GM18505 (cell line): ENCODE results near the gene NEK11.
"Not testable (repeated sequence)": the region's sequence is repeated elsewhere in the genome, so short reads cannot be mapped to it uniquely, and the experiment has no call there.

Experiments
- ATAC-seq: cut with Tn5 transposase; IDR thresholded peaks from one replicate; pipeline ENCODE4 v1.9.1; 2021; ENCODE audit not compliant: unreplicated experiment
- POLR2A ChIP-seq: IDR thresholded peaks from 4 replicates; pipeline ENCODE4 v1.6.1; 2011; ENCODE audit warnings: borderline replicate concordance; ENCODE audit not compliant: insufficient read depth, insufficient read length; ENCODE audit errors: extremely low read depth

The NEK11 gene

GRCh38 chr3:131020122-131020693 lies 6.5 kb upstream of the NEK11 start:
- no peak for ATAC-seq
- no peak for TF ChIP-seq POLR2A

GRCh38 chr3:131025539-131025938 lies 1.1 kb upstream of the NEK11 start:
- ATAC-seq: no peak

DNA sequence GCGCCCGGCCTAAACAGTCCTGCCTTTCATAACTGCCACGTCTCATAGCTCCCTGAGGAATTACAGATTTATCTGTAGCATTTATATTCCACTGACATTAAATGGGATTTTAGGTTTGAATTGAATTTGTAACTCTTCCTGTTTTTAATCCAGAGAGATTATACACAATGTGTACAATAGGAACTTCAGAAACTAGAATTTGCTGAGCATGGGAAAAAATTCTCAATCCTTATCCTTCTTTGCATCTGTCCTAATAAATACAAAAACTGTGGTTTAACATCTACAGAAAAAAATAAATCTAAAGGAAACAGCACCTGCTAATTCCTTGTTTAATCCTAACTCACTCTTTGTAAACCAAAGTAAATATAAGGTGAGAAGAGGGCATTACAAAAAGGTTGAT lies 2.2 kb downstream of the NEK11 start:
- ATAC-seq: no peak
- no peak for TF ChIP-seq POLR2A

More at GRCh38 chr3:131025539-131025938, 1.1 kb upstream of the NEK11 start:
- no peak for TF ChIP-seq POLR2A

GRCh38 chr3:131031660-131032059 lies 5.0 kb downstream of the NEK11 start:
- no peak for TF ChIP-seq POLR2A
- ATAC-seq: no peak

- no peak for ATAC-seq
- TF ChIP-seq POLR2A: no peak
Observed at GRCh38 chr3:131033480-131034080, 6.9 kb downstream of the NEK11 start.

DNA sequence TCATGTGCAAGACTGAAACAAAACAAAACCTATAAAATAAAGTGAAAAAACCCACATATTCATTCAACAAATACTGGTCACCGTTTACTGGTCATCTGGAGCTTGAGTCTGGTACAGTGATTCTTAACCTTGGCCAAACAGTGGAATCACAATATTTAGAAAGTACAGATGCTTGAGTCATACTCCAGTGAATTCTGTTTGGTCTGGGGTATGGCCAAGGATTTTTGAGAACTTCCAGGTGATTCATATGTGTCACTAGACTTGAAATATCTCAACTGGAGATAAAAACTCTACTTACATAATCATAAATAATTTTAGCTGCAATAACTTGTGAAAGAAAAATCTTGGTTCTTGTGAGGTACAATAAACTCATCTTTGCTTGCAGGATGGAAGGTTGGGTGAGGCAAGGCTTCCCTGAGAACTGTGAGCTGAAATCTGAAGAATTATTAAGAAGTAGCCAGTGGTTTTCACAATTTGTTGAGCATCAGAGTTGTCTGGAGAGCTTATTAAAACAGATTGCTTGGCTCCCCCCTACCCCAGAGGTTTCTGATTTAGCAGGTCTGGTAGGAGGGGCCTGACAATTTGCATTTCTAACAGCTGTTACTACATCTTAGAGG lies 9.6 kb downstream of the NEK11 start:
- no peak for ATAC-seq
- no peak for TF ChIP-seq POLR2A

DNA sequence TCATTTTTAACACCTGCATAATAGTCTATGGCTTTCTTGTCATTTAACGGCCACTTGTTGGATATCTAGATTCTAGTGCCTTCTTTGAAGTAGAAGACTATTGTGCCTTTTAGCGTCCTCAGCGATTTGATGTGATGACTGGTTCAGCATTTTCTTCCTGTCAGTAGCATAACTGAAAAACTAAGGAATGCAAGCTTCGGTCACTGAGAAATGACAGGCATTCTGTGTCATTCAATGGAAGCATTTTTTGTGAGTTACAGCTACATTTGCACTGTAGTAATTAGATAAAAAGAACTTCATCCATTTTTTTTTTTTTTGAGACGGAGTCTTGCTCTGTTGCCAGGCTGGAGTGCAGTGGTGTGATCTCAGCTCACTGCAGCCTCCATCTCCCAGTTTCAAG lies 10.3 kb downstream of the NEK11 start:
- TF ChIP-seq POLR2A: no peak
- ATAC-seq: no peak

DNA sequence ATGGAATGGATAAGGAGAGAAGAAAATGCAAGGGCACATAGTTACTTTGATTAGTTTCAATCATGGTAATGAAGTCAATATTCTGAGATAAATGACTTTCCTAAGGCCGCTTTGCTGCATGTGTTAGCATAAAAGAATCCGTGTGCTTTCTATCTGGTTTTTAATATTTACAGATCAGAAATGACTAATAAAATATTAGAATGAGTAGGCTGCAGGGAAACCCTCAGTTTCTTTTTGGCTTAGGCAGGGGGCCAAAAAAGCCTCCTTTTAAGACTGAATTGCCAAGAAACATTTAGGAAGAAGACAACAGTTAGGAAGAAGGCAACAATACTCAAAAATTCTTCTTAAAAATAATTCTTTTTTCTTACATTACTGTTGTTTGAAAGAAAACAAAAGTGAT lies 11.6 kb downstream of the NEK11 start:
- no peak for ATAC-seq
- TF ChIP-seq POLR2A: no peak

DNA sequence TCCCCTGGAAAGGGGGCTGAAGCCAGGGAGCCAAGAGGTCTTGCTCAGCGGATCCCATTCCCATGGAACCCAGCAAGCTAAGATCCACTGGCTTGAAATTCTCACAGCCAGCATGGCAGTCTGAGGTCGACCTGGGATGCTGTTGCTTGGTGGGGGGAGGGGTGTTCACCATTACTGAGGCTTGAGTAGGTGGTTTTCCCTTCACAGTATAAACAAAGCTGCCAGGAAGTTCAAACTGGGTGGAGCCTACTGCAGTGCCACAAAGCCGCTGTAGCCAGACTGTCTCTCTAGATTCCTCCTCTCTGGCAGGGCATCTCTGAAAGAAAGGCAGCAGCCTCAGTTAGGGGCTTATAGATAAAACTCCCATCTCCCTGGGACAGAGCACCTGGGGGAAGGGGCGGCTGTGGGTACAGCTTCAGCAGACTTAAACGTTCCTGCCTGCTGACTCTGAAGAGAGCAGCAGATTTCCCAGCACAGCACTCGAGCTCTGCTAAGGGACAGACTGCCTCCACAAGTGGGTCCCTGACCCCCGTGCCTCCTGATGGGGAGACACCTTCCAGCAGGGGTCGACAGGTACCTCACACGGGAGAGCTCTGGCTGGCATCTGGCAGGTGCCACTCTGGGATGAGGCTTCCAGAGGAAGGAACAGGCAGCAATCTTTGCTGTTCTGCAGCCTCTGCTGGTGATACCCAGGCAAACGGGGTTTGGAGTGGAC lies 15.8 kb downstream of the NEK11 start:
- ATAC-seq: not testable (repeated sequence)

DNA sequence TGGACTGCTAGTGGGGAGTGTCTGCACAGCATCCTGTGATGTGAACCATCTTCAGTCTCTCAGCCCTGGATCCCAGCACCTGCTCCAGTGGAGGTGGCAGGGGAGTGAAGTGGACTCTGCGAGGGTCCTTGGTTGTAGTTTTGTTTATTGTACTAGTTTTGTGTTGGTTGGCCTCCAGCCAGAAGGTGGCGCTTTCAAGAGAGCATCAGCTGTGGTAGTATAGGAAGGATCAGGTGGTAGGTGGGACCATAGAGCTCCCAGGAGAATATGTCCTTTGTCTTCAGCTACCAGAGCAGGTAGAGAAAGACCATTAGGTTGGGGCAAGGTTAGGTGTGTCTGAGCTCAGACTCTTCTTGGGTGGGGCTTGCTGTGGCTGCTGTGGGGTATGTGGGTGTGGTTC lies 20.9 kb downstream of the NEK11 start:
- no peak for TF ChIP-seq POLR2A
- no peak for ATAC-seq

DNA sequence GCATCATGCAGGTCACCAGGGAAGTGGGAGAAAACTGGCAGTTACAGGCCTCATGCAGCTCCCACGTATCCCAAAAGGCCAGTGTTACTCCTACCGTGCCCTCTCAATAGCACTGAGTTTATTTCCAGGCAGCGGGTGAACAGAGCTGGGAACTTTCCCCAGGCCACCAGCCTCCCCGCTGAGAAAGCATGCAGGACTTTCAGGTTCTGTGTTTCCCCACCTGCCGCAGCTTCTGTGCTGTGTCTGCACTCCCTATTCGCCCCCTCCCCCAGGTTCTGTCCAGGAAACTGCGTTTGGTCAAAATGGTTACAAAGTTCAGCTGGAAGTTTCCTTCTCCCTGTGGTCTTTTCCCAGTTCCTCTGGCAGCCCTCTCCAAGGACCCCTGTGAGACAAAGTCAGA lies 21.4 kb downstream of the NEK11 start:
- no peak for TF ChIP-seq POLR2A
- ATAC-seq: no peak

DNA sequence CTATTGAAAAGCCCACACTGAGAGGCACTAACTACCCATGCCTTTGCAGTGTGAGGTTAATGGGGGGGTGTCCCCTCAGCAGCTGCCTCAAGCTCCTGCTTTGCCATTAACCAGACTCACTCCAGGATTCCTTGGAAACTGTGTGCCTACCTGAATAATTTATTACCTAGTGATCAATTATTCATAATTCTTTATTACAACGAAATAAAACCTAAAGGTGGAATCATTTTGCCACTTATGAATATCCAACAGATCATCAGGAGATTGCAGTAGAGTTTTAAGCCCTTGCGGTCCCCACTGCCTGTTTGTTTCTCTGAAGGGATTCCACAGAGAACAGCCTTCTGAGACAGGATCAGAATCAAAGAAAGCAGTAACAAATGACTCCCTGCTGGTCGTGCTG lies 23.3 kb downstream of the NEK11 start:
- no peak for TF ChIP-seq POLR2A
- ATAC-seq: no peak

- no peak for TF ChIP-seq POLR2A
- no peak for ATAC-seq
Observed at GRCh38 chr3:131053043-131053859, 26.6 kb downstream of the NEK11 start.
